ENCODE data around the gene PTK7.

PTK7 gene

GRCh38 chr6:43181621-43181941 lies 105.5 kb downstream of the PTK7 start:
- DNase-seq: no peak

GRCh38 chr6:43181942-43182860 lies 106.1 kb downstream of the PTK7 start, which contains the start of gene CUL9:
CUL9 (plus strand) TSS chr6:43182196; CDS start chr6:43184311, 2,115 bp downstream.
- DNase-seq: peak; percentile 78

DNA sequence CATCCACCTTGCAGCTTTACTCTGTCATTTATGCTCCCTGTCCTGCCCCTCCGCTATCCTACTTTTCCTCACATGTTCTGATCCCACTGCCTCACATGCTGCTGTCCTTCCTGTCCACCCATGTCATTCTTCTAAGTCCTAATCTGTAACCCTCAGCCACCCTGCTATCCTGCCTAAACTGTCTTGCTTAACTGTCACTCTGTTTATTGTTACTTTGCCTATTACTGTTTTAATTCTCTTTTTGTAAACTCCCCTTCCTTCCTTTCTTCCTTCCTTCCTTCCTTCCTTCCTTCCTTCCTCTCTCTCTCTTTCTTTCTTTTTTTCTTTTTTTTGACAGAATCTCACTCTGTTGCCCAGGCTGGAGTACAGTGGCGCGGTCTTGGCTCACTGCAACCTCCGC lies 107.3 kb downstream of the PTK7 start:
- DNase-seq: no peak

- no peak for DNase-seq
Observed at GRCh38 chr6:43184268-43184985, 108.3 kb downstream of the PTK7 start.

- DNase-seq: no peak
Observed at GRCh38 chr6:43185391-43185985, 109.4 kb downstream of the PTK7 start.

GRCh38 chr6:43186019-43186418 lies 109.9 kb downstream of the PTK7 start:
- DNase-seq: no peak

GRCh38 chr6:43186706-43187105 lies 110.6 kb downstream of the PTK7 start:
- DNase-seq: no peak

DNA sequence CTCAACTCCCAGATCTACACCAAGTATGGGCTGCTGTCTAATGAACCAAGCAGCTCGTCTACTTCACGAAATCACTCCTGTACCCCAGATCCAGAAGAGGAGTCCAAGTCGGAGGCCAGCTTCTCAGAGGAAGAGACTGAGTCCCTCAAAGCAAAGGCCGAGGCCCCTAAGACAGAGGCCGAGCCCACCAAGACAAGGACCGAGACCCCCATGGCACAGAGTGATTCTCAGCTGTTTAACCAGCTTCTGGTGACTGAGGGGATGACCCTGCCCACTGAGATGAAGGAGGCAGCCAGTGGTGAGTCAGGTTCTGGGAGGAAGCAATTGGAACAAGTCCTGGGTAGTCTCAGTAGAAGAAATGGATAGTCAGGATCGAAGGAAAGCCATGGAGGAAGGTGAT lies 111.7 kb downstream of the PTK7 start:
- no peak for DNase-seq

DNA sequence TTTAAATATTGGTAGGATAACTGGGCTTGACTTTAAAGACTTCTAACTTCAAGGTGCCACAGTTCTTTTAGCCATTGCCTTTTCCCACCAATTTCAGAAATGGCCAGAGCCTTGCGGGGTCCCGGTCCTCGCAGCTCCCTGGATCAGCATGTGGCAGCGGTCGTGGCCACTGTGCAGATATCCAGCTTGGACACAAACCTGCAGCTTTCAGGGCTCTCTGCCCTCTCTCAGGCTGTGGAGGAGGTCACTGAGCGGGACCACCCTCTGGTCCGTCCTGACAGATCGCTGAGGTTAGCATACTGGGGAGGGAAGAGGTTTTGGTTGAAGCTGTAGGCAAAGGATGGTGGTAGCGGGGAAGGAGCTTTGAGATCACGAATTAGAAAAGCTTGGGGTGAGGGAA lies 112.3 kb downstream of the PTK7 start:
- DNase-seq: no peak

- DNase-seq: no peak
Observed at GRCh38 chr6:43189776-43190304, 113.7 kb downstream of the PTK7 start.

GRCh38 chr6:43192911-43193310 lies 116.8 kb downstream of the PTK7 start:
- no peak for DNase-seq

- no peak for DNase-seq
Observed at GRCh38 chr6:43193929-43194328, 117.8 kb downstream of the PTK7 start.

DNA sequence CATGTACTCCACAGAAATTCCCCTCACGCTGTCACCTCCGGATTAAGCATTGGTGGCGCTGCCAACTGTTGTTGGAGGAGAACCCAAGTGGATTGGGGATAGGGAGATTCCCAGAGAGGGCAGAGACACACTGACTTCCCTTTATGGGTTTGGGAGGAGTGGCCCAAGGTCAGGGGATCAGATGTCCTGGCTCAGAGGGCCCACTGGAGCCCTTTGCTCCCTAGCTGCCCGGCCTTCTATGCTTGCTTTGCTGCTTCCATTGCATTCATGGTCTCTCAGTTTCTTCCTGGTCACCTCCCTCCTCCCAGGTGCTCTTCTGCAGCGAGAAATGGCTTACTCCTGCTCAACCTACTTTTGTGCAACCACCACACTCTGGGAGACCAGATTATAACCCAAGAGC lies 120.2 kb downstream of the PTK7 start:
- no peak for DNase-seq

GRCh38 chr6:43199912-43200311 lies 123.8 kb downstream of the PTK7 start:
- no peak for DNase-seq

GRCh38 chr6:43200541-43200940 lies 124.4 kb downstream of the PTK7 start:
- no peak for DNase-seq

GRCh38 chr6:43202451-43202850 lies 126.3 kb downstream of the PTK7 start:
- no peak for DNase-seq

DNA sequence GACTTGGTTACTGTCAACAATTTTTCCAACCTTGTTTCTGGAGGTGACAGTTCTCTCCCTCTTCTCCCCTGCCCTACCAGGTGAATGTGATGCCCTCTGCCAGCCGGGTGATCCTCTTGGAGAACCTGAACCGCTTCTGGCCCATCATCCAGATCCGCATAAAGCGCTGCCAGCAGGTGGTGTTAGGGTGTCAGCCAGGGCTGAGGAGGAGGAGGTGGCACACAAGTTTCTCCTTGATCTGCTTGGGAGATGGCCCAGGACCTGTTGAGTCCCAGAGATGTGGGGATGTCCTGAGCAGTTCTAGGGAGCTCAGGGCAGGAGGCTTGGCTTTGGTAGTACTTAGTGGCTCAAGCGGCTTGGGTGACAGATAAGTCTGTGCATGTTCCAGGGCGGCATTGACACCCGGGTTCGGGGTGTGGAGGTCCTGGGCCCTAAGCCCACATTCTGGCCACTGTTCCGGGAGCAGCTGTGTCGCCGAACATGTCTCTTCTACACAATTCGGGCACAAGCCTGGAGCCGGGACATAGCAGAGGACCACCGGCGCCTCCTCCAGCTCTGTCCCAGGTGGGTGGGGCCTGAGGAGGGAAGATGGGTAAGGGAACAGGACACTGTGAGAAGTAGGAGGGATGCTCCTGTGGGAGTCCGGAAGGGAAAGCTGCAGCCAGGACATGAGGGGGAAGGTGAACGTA lies 127.1 kb downstream of the PTK7 start:
- no peak for DNase-seq

DNA sequence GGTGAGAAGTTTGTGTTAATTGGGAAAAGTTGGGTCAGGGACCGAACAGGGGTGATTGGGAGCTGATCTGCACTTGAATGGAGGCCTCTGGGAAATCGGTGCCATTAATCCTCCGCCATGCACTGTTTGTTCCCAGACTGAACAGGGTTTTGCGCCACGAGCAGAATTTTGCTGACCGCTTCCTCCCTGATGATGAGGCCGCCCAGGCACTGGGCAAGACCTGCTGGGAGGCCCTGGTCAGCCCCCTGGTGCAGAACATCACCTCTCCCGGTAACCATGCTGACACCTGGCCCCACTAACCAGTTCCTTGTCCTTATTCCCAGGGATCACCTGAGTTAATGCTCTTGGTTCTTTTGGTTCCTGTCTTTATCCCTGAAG lies 127.6 kb downstream of the PTK7 start:
- DNase-seq: no peak

DNA sequence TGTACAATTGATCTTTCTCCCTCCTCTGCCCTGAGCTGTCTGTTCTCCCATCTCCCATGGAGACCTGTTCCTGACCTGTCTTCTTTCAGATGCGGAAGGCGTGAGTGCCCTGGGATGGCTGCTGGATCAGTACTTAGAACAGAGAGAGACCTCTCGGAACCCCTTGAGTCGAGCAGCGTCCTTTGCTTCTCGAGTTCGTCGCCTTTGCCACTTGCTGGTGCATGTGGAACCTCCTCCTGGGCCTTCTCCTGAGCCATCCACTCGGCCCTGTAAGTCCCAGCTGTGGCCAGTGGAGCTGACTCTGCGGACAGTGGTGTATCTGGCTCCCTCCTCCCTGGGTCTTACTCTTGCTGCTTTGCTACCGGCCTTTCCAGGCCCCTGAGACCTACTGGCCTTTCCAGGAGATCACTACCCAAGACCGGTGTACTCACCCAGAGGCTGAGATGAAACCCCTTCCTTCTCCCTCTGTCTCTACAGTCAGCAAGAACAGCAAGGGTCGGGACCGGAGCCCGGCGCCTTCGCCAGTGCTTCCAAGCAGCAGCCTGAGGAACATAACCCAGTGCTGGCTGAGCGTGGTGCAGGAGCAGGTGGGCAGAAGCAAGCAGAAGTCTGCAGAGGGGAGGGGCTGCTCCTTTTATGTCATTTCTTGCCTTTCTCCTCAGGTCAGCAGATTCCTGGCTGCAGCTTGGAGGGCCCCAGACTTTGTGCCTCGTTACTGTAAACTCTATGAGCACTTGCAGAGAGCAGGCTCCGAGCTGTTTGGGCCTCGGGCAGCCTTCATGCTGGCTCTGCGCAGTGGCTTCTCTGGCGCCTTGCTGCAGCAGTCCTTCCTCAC lies 128.4 kb downstream of the PTK7 start:
- DNase-seq: no peak

- DNase-seq: no peak
Observed at GRCh38 chr6:43205849-43206248, 129.7 kb downstream of the PTK7 start.

- no peak for DNase-seq
Observed at GRCh38 chr6:43207286-43207685, 131.2 kb downstream of the PTK7 start.
